Measurements from ENCODE around the gene TNPO2.
"Not testable (repeated sequence)": the region's sequence is repeated elsewhere in the genome, so short reads cannot be mapped to it uniquely, and the experiment has no call there.

The TNPO2 gene

GRCh38 chr19:12720851-12721655 lies 2.7 kb downstream of the TNPO2 start:
- DNase-seq (ENCODE audit: insufficient read length), result no peak
- TF ChIP-seq POLR2AphosphoS5 (IDR thresholded peaks at IDR 0.05; ENCODE audit: low read depth, low read length) (no peak), POLR2A (IDR thresholded peaks at IDR 0.05; ENCODE audit: low read depth, low read length) (no peak), TAF1 (IDR thresholded peaks at IDR 0.05; ENCODE audit: borderline replicate concordance, low read depth, low read length) (no peak)
- no peak for FAIRE-seq

- TF ChIP-seq TAF1 (IDR thresholded peaks at IDR 0.05; ENCODE audit: borderline replicate concordance, low read depth, low read length) (no peak), POLR2AphosphoS5 (IDR thresholded peaks at IDR 0.05; ENCODE audit: low read depth, low read length) (no peak), POLR2A (IDR thresholded peaks at IDR 0.05; ENCODE audit: low read depth, low read length) (no peak)
- DNase-seq (ENCODE audit: insufficient read length) (no peak), FAIRE-seq (no peak)
Observed at GRCh38 chr19:12720296-12720695, 3.4 kb downstream of the TNPO2 start.

GRCh38 chr19:12715929-12716328 lies 7.8 kb downstream of the TNPO2 start:
- TF ChIP-seq TAF1 (IDR thresholded peaks at IDR 0.05; ENCODE audit: borderline replicate concordance, low read depth, low read length) (no peak), POLR2A (IDR thresholded peaks at IDR 0.05; ENCODE audit: low read depth, low read length) (no peak), POLR2AphosphoS5 (IDR thresholded peaks at IDR 0.05; ENCODE audit: low read depth, low read length) (no peak)
- DNase-seq (ENCODE audit: insufficient read length) (no peak), FAIRE-seq (no peak)

- no peak for FAIRE-seq
- TF ChIP-seq POLR2A (IDR thresholded peaks at IDR 0.05; ENCODE audit: low read depth, low read length) (no peak), TAF1 (IDR thresholded peaks at IDR 0.05; ENCODE audit: borderline replicate concordance, low read depth, low read length) (no peak), POLR2AphosphoS5 (IDR thresholded peaks at IDR 0.05; ENCODE audit: low read depth, low read length) (no peak)
- DNase-seq (ENCODE audit: insufficient read length), result no peak
Observed at GRCh38 chr19:12715102-12715501, 8.6 kb downstream of the TNPO2 start.

GRCh38 chr19:12713304-12713703 lies 10.4 kb downstream of the TNPO2 start:
- FAIRE-seq; DNase-seq (ENCODE audit: insufficient read length): not testable (repeated sequence)

- not testable (repeated sequence) for FAIRE-seq; DNase-seq (ENCODE audit: insufficient read length)
Observed at GRCh38 chr19:12712077-12712476, 11.7 kb downstream of the TNPO2 start.

GRCh38 chr19:12711187-12711586 lies 12.5 kb downstream of the TNPO2 start:
- no peak for FAIRE-seq
- no peak for DNase-seq (ENCODE audit: insufficient read length)
- TF ChIP-seq POLR2A (IDR thresholded peaks at IDR 0.05; ENCODE audit: low read depth, low read length), result no peak
- no peak for TF ChIP-seq POLR2AphosphoS5 (IDR thresholded peaks at IDR 0.05; ENCODE audit: low read depth, low read length)

- FAIRE-seq (no peak), DNase-seq (ENCODE audit: insufficient read length) (no peak)
- TF ChIP-seq POLR2AphosphoS5 (IDR thresholded peaks at IDR 0.05; ENCODE audit: low read depth, low read length), result no peak
- no peak for TF ChIP-seq POLR2A (IDR thresholded peaks at IDR 0.05; ENCODE audit: low read depth, low read length)
- no peak for TF ChIP-seq TAF1 (IDR thresholded peaks at IDR 0.05; ENCODE audit: borderline replicate concordance, low read depth, low read length)
Observed at GRCh38 chr19:12708641-12709040, 15.1 kb downstream of the TNPO2 start.

GRCh38 chr19:12706332-12706718 lies 17.4 kb downstream of the TNPO2 start:
- no peak for TF ChIP-seq POLR2AphosphoS5 (IDR thresholded peaks at IDR 0.05; ENCODE audit: low read depth, low read length)
- DNase-seq (ENCODE audit: insufficient read length) (no peak), FAIRE-seq (no peak)

GRCh38 chr19:12705654-12706331 lies 17.9 kb downstream of the TNPO2 start:
- FAIRE-seq (no peak), DNase-seq (ENCODE audit: insufficient read length) (no peak)
- TF ChIP-seq POLR2A (IDR thresholded peaks at IDR 0.05; ENCODE audit: low read depth, low read length) (no peak), TAF1 (IDR thresholded peaks at IDR 0.05; ENCODE audit: borderline replicate concordance, low read depth, low read length) (no peak), POLR2AphosphoS5 (IDR thresholded peaks at IDR 0.05; ENCODE audit: low read depth, low read length) (no peak)

GRCh38 chr19:12705169-12705568 lies 18.6 kb downstream of the TNPO2 start:
- FAIRE-seq (no peak), DNase-seq (ENCODE audit: insufficient read length) (no peak)
- no peak for TF ChIP-seq POLR2A (IDR thresholded peaks at IDR 0.05; ENCODE audit: low read depth, low read length)

- FAIRE-seq (no peak), DNase-seq (ENCODE audit: insufficient read length) (no peak)
- no peak for TF ChIP-seq POLR2A (IDR thresholded peaks at IDR 0.05; ENCODE audit: low read depth, low read length)
- no peak for TF ChIP-seq TAF1 (IDR thresholded peaks at IDR 0.05; ENCODE audit: borderline replicate concordance, low read depth, low read length)
- no peak for TF ChIP-seq POLR2AphosphoS5 (IDR thresholded peaks at IDR 0.05; ENCODE audit: low read depth, low read length)
Observed at GRCh38 chr19:12703046-12703445, 20.7 kb downstream of the TNPO2 start.

Measured in GM12892 (cell line).